ENCODE data around the gene CAPN9.

CAPN9 gene

DNA sequence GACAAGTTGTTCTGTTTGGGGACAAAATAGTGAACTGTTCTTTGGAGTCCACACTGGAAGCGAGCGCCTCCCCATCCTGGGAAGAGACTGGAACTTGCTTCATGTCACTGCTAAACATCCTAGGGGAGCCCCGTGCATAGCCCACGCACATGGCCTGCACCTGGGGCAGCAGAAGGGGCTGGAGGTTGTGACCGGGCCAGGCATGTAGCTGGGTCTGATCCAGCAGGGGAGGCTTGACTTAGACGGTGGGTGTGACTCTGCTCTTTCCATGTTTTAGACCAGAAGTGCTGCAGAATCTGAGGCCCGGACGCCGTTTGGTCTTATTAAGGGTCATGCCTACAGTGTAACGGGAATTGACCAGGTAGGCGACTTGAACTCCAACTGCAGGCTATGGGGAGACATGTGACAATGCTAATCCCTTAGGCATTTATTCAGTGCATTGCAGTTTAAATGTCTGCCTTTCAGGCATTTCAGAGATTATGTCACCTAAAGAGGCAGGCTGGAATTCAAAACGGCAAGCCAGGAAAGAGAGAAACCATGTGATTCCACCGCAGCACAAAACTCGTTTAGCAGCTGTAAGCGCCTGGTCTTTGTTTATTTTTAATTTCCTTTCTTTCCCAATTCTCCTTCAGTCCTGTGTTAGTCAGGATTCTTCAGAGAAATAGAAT is 21.8 kb downstream of the CAPN9 start:
- DNase-seq (ENCODE audit: low spot score) = no peak

DNA sequence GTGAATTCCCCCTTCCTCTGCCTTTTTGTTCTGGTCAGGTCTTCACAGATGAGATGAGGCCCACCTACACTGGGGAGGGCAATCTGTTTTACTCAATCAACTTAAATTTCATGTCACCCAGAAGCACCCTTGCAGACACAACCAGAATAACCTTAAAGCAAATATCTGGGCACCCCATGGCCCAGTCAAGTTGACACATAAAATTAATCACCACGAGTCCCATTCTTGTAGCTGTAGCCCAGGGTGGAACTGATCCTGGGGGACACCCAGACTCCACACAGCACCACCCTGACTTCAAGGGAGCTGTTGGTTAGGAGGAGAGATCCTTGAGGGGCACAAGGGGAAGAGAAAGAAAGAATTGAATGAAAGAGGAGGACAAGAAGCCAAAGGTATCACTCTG is 23.1 kb downstream of the CAPN9 start:
- no peak for DNase-seq (ENCODE audit: low spot score)

DNA sequence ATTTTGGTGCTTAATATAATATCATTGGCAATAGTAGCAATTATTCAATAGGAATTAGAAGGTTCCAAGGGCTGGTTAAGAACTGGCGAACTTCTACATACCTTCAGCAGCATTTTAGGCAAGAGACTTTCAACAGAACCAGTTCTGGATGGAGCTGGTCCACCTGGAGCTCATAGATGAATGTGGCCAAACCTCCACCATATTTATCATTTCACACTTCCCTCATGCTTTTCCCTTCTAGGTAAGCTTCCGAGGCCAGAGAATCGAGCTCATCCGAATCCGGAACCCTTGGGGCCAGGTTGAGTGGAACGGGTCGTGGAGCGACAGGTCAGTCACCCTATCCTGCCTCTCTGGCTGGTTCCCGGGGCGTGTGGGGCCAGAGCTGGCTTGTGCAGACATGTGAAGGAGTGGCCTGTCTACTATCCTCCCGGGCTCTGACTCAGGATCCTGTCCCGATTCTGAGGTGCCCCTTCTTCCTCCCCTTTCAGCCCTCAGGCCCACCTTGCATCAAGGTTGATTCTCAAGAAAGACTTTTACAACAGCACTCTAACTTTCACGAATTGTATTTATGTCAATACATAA is 24.7 kb downstream of the CAPN9 start:
- DNase-seq (ENCODE audit: low spot score) = no peak

DNA sequence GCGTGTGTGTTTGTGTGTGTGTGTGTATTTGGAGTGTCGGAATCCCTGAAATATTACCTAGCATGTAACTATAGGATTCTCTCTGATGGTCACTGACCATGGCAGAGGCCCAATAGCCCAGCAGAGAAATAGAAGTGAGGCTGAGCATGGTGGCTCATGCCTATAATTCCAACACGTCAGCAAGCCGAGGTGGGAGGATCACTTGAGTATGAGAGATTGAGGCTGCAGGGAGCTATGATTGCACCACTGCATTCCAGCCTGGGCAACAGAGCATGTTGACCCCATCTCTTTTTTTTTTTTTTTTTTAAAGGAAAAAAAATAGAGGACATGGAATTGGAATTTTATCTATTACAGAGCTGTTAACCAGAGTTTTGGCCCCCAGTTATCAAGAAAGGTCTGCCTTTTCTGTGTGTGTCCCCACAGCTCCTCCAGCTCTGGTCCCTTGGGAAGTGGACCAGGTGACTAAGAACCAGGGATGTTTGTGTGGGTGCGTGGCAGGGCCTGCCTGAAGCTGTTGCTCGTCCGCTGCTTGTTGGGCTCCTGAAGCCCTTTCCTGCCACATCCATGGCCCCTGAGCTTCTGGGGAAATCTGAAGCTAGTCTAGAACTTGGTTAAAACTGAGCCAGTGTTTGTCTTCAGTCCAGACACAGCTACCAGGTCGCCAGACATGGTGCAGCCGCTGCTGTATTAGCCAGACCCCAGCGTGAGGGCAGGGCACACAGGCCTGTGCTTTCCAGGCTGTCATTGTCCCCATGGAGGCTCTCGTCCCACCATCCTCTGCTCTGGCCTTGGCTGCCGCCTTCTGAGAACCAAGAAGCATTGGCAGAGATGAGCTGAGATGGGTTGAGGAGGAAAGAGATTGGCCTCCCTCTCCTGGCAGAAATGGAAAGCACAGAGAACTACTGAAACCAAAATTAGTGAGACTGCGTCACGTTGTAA is 25.5 kb downstream of the CAPN9 start:
- peak; percentile 88 for DNase-seq (ENCODE audit: low spot score)

DNA sequence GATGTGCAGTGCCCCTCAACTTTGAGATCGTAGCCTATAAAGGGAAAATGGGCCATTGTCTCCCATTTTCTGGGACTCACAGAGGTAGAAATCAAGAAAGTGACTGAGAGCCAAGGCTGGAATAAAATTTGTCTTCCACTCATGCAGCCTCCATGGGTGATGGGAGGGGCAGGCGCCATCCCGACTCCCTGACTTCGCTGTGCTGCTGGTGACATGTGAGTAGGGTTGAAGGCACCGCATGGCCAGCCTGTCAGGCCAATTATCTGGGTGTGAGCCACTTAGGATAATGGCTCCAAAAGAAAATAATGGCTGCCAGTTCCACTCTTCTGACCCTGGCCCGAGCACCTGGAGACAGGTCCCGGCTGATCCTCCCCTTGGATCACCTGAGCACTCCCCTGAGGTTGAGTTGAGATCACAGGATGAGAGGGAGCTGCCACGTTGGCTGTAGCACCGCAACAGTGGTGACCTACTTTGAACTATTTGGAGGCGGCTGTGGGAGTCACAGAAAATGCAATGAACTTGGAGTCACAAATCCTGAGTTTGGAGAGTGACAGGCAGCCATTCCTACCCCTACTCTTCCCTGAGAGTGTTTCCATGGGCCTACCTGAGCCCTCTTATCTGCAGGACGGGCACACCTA is 26.3 kb downstream of the CAPN9 start:
- no peak for DNase-seq (ENCODE audit: low spot score)

DNA sequence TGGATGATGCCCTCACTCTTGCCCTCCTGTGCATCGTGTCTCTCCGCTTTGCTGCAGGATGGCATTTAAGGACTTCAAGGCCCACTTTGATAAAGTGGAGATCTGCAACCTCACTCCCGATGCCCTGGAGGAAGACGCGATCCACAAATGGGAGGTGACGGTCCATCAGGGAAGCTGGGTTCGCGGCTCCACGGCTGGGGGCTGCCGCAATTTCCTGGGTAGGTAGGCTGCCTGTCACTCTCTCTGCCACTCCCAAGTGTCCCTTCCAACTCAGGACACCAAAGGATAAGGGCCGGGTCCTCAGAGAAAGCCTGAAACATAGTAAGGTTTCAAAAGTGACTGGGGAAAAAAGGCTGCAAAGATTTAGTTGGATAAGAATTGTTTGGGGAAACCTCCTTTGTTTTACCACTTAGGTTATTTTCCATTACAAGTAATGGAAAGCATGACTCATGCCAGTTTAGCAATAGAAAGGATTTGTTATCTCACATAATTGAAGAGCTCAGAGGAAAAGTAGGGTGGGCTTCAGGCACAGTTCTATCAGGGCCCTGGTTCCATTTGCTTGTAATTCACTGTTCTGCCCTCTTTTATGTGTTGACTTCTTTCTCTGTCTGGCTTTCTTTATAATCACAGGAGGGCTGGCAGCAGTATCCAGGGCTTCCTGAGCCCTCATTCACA is 31.9 kb downstream of the CAPN9 start:
- DNase-seq (ENCODE audit: low spot score) = no peak

DNA sequence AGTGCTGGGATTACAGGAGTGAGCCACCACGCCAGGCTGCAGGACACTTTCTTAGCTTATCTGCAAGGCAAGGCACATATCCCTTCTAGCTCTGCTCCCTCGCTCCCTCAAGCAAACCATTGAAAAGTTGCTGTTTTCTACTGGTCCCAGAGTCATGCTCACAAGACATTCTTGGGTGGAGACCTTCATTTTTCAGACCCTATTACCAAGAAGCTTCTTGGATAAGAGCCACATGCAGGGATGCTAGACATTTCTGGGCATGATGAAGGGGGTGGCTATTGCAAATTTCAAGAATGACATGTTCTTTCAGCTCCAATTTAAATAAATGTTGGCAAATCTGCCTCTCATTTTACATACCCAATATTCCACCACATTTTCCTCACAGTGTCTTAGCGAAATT is 33.9 kb downstream of the CAPN9 start:
- no peak for DNase-seq (ENCODE audit: low spot score)

DNA sequence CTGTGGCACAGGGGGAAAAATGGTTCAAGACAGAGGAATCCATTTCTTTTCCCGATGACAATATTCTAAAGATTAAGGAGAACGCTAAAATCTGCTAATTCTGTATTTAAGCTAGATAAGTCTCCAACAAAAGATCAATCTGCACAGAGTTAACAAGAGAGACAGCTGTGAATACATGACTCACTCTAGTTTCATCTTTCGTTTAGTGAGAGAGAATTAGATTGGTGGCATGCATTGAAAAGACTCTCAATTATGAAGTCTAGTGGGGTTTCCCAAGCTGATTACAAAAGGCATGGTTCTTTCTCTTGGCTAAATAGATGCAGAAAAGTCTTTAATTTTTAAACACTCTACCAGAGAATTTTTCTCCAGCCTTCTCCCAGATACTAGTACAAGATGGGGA is 34.4 kb downstream of the CAPN9 start:
- no peak for DNase-seq (ENCODE audit: low spot score)

DNA sequence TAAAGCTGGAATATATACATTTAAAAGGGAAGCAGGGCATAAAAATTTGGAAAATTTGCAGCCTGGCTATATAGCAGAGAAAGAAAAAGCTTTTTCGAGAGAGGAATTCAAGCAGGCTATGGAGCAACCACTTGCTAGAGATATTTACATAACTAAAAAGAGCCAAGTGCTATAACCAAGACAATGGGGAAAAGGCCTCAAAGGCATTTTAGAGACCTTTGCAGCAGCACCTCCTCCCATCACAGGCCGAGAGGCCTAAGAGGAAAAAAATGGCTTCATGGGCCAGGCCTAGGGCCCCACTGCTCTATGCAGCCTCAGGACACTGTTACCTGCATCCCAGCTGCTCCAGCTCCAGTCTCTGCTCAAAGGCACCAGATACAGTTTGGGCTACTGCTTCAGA is 37.0 kb downstream of the CAPN9 start:
- no peak for DNase-seq (ENCODE audit: low spot score)

DNA sequence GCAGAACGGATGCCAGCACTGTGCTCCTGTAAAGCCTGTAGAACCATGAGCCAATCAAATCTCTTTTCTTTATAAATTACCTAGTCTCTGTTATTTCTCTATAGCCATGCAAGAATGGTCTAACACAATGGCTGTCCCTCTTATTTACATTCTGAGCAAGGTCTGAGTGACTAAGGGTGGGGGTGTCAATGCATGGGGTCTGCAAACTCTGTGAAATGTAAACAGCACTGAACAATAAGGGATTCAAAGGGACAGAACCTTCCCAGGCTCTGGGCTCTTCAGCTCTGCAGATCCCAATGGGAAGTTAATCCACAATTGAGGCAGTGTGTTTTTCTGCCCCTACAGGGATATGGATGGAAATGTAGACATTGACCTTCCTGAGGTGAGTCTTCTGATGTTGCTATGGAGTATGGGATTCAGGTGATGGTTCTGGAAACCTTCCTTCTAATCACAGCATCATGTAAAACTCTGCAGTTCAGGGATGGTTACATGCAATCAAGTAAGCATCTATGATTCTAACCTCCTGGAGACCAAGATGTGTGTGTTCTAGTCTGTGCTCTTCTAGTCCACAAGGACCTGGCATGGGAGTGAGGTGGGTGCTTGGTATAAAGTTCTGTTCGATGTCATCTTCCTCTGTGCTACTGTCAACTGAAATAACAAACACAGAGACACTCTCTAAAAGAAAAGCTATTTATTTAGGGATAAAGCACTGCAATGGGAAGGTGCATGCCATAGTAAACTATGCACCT is 38.6 kb downstream of the CAPN9 start:
- DNase-seq (ENCODE audit: low spot score) = no peak

DNA sequence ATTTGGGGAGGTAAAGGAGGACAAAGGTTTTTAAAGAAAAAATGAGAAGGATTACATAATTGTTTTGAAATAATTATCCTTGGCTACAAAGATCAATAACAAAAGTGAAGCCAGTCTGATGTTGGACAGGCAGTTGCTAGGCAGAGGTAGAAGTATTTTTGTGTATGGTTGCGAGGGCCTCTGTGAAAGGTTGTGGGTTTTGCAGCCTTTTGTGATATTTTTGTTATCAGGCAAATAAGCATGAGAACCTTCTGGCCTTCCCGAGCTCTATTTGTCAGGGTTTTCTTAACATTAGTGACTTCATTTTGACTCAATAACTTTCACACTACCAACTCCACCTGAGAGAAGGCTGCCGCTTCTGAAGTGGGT is 39.2 kb downstream of the CAPN9 start:
- no peak for DNase-seq (ENCODE audit: low spot score)

DNA sequence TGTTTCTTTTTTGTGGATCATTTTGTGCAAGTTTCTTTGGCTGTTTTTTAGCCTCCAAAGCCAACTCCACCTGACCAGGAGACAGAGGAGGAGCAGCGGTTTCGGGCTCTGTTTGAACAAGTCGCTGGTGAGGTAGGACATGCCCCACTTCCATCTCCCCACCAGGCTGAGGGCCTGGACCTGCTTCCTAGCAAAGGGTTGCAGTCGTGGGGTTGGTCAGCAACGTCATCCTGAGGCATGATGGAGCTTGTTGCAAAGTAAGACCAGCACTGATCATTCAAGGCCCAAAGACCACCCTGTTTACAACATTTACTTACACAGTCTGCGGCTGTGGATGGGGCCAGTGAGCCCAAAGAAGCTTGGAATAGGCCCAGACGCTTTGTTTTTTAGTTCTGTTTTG is 40.3 kb downstream of the CAPN9 start:
- DNase-seq (ENCODE audit: low spot score) = no peak

DNA sequence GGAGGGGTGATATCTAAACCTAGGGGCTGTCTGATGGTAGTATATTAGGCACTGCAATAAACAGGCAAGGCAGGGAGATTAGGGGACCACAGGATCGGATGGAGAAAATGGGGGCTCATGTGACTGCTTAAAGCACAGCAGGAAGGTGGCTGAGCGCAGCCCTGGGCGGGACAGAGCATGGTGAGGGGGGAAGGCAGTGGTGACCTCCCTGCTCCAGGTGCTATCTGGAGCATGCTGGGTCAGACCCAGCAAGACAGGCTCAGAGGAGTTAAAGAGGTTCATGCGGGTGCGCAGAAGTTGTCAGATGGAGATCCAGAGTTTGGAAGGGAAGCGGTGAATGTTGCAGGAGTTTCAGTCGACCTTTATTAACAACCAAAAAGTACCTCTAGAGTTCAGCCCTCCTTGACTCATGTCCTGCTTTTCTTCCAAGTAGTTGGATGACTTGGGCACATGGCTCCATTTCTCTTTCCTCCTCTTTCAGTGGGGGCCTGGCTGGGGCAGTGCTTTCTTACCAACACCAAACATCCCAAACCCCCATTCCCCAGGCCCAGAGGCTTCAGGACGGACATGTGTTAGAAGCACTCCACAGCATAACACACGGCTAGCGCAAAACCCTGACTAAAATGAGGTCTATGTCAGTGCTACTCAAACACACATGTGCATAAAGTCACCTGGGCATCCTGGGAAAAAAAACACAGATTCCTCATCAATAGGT is 41.5 kb downstream of the CAPN9 start:
- DNase-seq (ENCODE audit: low spot score) = no peak

DNA sequence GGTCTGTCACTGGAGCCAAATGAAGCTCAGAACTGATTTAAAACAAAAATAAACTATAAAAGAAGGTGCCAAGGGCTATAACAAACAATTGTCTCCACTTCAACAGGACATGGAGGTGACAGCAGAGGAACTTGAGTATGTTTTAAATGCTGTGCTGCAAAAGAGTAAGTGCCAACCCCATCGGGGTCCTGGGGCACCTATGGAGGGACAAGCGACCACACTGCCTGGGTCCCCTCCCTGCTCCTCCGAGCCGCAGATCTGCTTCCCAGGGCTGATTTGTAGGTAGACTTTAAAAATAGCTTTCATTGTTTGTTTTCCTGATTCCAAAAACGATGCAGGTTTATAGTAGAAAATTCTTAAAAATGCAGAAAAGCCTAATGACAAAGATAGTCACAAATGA is 42.8 kb downstream of the CAPN9 start:
- DNase-seq (ENCODE audit: low spot score) = no peak

DNA sequence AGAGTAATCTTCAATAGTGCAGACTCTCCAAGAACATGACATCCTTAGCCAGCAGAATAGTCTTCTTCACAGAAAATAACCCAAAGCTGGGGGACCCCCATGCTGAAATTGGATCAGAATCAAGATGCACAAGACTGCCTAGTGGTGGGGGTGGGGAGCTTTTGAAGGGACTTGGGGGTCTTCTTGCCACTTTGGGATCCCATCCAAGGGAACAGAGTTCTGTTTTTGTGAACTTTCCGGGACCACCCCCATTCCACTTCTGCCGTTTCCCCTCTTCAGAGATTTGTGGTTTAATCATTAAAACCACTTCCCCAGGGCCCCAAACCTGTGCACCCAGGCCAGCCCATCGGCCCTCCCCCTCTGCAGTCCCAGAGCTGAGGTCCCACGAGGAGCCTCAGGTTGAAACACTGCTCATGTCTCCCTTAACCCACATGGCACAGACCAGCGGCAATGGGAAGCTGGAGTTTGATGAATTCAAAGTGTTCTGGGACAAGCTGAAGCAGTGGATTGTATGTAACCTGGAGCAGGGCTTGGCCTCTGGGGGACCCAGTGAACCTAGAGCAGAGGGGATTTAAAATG is 44.9 kb downstream of the CAPN9 start:
- DNase-seq (ENCODE audit: low spot score) = no peak

DNA sequence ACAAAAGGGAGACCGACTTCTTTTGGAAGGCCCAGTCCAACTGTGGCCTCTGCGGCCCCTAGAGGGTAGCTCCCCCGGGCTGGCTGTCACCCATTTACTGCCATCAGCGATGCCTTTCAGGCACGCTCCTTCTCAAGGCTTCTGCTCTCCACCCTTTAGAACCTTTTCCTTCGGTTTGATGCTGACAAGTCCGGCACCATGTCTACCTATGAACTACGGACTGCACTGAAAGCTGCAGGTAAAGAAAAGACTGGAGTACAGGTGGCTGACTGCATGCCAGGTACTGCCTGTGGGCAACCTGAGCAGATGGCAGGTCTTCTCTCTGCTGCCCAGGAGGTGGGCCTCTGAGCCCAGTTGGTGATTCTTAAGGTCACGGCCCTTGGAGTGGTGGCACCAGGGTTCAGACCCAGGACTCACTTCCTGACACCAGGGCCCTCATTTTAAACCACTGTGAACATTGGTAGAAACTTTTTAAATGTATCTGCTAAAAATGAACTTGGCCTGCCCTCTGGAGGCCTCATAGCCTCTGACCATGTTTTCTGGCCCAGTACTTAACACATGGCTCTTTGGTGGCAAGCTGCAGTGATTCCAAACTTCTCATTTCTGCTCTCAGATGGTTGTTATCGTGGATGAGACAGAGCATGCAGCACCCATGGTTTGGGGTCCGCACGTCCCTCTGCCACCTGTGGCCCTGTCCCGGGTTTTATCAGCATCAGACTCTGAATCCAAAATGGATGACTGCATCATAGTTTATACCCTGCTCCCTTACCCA is 45.7 kb downstream of the CAPN9 start:
- DNase-seq (ENCODE audit: low spot score) = no peak

DNA sequence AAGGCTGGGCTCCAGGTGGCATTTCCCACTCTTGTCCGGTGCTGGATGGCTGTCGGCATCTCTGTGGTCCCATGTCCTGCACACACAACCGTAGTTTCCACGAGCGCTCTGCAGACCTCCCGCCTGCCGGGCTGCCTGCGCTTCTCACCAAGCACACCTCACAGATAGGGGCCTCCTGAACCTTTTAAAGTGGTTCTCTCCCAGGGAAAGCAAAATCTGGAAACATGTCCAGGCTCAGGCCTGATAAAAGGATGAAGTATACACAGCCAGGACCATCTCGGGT is 46.2 kb downstream of the CAPN9 start:
- no peak for DNase-seq (ENCODE audit: low spot score)

DNA sequence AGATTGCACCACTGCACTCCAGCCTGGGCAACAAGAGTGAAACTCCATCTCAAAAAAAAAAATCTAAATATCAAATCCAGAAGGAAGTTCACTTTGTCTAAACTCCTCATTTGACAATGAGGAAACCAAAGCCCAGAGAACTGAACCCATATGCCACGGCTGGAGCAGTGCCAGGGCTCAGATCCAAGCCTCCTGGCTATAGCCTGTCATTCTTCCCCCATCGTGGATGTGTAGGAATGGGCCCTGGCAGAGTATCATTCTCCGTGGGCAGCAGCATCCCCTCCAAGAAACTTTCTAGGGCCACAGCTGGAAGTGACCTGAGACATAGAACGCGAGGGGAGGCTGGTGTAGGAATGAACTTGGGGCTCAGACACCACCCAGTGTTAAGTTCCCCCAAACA is 47.2 kb downstream of the CAPN9 start:
- DNase-seq (ENCODE audit: low spot score) = no peak

DNA sequence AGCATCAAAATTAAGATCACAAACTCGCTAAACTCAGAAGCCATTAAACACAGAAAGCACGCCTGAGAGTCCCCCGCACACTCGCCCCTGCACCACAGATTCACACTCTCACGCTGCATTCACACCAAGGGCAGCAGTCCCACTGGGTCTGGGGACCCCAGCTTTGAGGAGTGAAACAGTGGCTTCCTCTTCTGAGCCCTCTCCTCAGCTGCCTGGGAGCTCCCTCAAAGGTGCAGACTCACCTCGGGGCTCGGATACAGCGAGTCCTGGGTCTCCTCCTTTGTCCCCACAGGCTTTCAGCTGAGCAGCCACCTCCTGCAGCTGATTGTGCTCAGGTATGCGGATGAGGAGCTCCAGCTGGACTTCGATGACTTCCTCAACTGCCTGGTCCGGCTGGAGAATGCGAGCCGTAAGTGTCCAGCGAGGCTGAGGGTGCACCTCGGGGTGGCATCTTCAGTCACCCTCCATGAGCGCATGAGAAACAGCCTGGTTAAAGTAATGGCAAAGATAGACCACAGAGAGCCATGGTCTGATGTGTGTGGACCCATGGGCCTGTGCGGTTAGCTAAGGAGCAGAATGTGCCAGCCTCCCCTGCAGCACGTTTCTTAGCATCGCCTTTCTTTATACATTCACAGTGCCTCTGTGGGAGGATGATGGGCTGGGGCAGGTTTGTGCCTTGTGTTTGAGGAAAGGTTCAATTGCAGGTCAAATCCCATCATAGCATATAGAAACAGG is 47.9 kb downstream of the CAPN9 start:
- no peak for DNase-seq (ENCODE audit: low spot score)

Measured in globus pallidus (tissue), 1 donor.